Spleen (tissue), 11 donors: ENCODE measurements around the gene CHP2. TPM values are rescaled to one million over a fixed set of nuclear protein-coding genes. Genes with fewer than 3 reads are reported as not detected.

Experiments used
- DNase-seq: peaks from one replicate; pipeline ENCODE4 v3.0.0-alpha.2; 2020
- H3K27ac ChIP-seq, 8 donors: fragments of 200-600 bp; sonication (generic) in 7 of 8; 1 replicate in 4 of 8; 2 replicates in 4 of 8; pipeline versions ENCODE4 v1.5.0 to v1.8.0; 2016 to 2021; ENCODE audit warnings: inconsistent platforms in 4 of 8, mild to moderate bottlenecking in 4 of 8, moderate library complexity in 1 of 8
- H3K27me3 ChIP-seq, 7 donors: fragments of 200-600 bp; sonication (generic) in 6 of 7; replicated peaks in 1 of 7; 1 replicate in 4 of 7; 2 replicates in 3 of 7; pipeline versions ENCODE4 v1.5.0 to v1.8.0; 2016 to 2021; ENCODE audit warnings: inconsistent platforms in 3 of 7, mild to moderate bottlenecking in 1 of 7
- H3K36me3 ChIP-seq, 6 donors: fragments of 200-600 bp; sonication (generic) in 5 of 6; 1 replicate in 4 of 6; 2 replicates in 2 of 6; pipeline versions ENCODE4 v1.5.0 to v1.8.0; 2016 to 2021; ENCODE audit warnings: inconsistent platforms in 2 of 6
- H3K4me1 ChIP-seq, 6 donors: fragments of 200-600 bp; sonication (generic) in 5 of 6; 1 replicate in 3 of 6; 2 replicates in 3 of 6; pipeline versions ENCODE4 v1.5.0 to v1.8.0; 2016 to 2021; ENCODE audit warnings: inconsistent platforms in 3 of 6
- H3K4me3 ChIP-seq, 8 donors: fragments of 200-600 bp; sonication (generic) in 7 of 8; 1 replicate in 4 of 8; 2 replicates in 4 of 8; pipeline versions ENCODE4 v1.5.0 to v1.8.0; 2016 to 2021; ENCODE audit warnings: inconsistent platforms in 4 of 8, mild to moderate bottlenecking in 4 of 8, moderate library complexity in 2 of 8
- H3K9me3 ChIP-seq, 8 donors: fragments of 200-600 bp; sonication (generic) in 7 of 8; 1 replicate in 4 of 8; 2 replicates in 4 of 8; pipeline versions ENCODE4 v1.5.0 to v1.8.0; 2016 to 2021; ENCODE audit warnings: inconsistent platforms in 4 of 8
- POLR2A ChIP-seq, 3 donors: fragments of 450-650 bp; IDR thresholded peaks; one replicate each; pipeline ENCODE4 v1.5.1; 2017; ENCODE audit warnings: antibody characterized with exemption in 3 of 3, mild to moderate bottlenecking in 1 of 3
- POLR2AphosphoS5 ChIP-seq, 3 donors: sonication (generic); formaldehyde crosslinking; IDR thresholded peaks; one replicate each; pipeline ENCODE4 v1.5.1; 2017; ENCODE audit warnings: antibody characterized with exemption in 3 of 3
- WGBS, 5 donors: extraction: QIAGEN DNeasy Blood & Tissue Kit in 3 of 5; methylation state at CpG; one replicate each; pipeline versions ENCODE4 v1.1.5 to v1.1.7; 2013 to 2018; 5-methylcytosine and 5-hydroxymethylcytosine counted together
- intact Hi-C: fragments of 100-400 bp; cut with DNase I; formaldehyde crosslinking; loops from one replicate; pipeline ENCODE4 v1.15.0; 2023; ENCODE audit warnings: low total_unique reads
- polyA plus RNA-seq, 3 donors: library from polyadenylated mRNA; stranded (reverse); fragments of 200-250 nt; gene quantifications; one replicate each; pipeline ENCODE4 v1.2.1, GENCODE V29; 2013
- total RNA-seq, 7 donors: library from RNA; depleted of rRNA in 3 of 7; stranded (reverse); fragments of >200 nt in 3 of 7; fragmentation: NEBNext Ultra II Directional in 4 of 7; extraction: Animal tissue kit (Norgen Biotek cat#: 25700) in 4 of 7; gene quantifications; one replicate each; pipeline versions ENCODE4 v1.1.0 to v1.2.1, GENCODE V29; 2016 to 2021
- TF ChIP-seq, protein P1 (sequence below), 11 experiments: fragments of 200-600 bp in 7 of 11; fragments of 450-650 bp in 4 of 11; sonication (generic) in 4 of 11; IDR thresholded peaks in 8 of 11; conservative IDR thresholded peaks in 3 of 11; 1 replicate in 7 of 11; 2 replicates in 4 of 11; pipeline versions ENCODE4 v1.4.0 to v1.8.0; 2016 to 2021; ENCODE audit warnings: antibody characterized with exemption in 11 of 11, inconsistent platforms in 4 of 11, mild to moderate bottlenecking in 1 of 11
- donor health status: healthy with polysubstance abuse.
- donor health status: DM: no; HTN: no; CAD: no; lungs with moderate emphysema.
- donor health status: DM: no; HTN: no; CAD: no.
- donor health status: Bipolar disorder and iron deficiency.
- donor health status: healthy.
- donor health status: DM: no; HTN: no; CAD: no.
- donor health status: DM: yes; HTN: yes; CAD: no.

Gene CHP2
- total and polyA plus RNA-seq, 10 donors, result 0.06 TPM; not detected in 9

DNA sequence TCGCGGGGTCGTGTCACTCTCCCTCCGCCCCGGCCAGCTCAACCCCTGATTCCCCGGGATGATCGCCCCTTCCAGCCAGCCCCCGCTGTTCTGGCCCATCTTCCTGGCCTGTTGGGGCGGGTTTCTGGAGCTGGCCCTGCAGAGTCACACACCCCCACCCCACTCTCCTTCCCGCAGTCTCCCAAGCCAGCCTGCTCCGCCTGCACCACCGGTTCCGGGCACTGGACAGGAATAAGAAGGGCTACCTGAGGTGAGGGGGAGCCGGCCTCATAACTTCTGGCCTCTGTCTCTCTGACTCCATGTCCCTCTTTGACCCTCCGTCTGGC lies 621 bp downstream of the CHP2 start:
- DNase-seq, result no peak
- H3K36me3 ChIP-seq, result no peaks in the 10 kb centered on the region
- TF ChIP-seq POLR2A (IDR thresholded peaks at IDR 0.05) (no peak), POLR2AphosphoS5 (IDR thresholded peaks at IDR 0.05) (no peak)
- TF ChIP-seq, protein P1, sequence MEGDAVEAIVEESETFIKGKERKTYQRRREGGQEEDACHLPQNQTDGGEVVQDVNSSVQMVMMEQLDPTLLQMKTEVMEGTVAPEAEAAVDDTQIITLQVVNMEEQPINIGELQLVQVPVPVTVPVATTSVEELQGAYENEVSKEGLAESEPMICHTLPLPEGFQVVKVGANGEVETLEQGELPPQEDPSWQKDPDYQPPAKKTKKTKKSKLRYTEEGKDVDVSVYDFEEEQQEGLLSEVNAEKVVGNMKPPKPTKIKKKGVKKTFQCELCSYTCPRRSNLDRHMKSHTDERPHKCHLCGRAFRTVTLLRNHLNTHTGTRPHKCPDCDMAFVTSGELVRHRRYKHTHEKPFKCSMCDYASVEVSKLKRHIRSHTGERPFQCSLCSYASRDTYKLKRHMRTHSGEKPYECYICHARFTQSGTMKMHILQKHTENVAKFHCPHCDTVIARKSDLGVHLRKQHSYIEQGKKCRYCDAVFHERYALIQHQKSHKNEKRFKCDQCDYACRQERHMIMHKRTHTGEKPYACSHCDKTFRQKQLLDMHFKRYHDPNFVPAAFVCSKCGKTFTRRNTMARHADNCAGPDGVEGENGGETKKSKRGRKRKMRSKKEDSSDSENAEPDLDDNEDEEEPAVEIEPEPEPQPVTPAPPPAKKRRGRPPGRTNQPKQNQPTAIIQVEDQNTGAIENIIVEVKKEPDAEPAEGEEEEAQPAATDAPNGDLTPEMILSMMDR (IDR thresholded peaks at IDR 0.05 in 8 of 11, conservative IDR thresholded peaks at IDR 0.05 in 3 of 11), result no peak
- H3K4me3 ChIP-seq, result no peak overlapping the region
- H3K4me1 ChIP-seq, result peaks cover 7 to 15% (median 10%) of the 10 kb centered on the region in 6 donors
- intact Hi-C loops, result no loop called here
- peaks cover 4 to 84% (median 31%) of the 10 kb centered on the region in 7 donors for H3K27me3 ChIP-seq
- 26 to 44% (median 39%) methylated on average over 13 to 15 of the region's 15 CpGs for WGBS, 5 donors
- H3K9me3 ChIP-seq, result no peaks in the 10 kb centered on the region
- H3K27ac ChIP-seq, result no peak overlapping the region

DNA sequence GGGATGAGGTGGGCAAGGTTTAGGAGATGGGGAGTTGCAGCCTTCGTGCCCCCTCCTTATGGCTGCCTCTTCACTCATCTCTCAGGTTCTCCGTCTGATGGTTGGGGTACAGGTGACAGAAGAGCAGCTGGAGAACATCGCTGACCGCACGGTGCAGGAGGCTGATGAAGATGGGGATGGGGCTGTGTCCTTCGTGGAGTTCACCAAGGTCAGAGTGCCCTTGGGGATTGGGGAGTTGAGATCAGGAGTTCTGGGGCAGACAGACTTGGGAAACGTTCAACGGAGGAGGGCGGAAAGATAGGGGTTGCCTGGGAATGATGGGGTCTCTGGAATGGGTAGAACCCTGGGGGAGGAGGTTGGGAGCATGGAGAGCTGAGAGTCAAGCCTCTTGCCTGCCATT lies 2.3 kb downstream of the CHP2 start:
- DNase-seq, result no peak
- intact Hi-C loops, result no loop called here
- no peak for TF ChIP-seq POLR2A (IDR thresholded peaks at IDR 0.05)
- TF ChIP-seq, protein P1 (IDR thresholded peaks at IDR 0.05 in 8 of 11, conservative IDR thresholded peaks at IDR 0.05 in 3 of 11), result no peak
- TF ChIP-seq POLR2AphosphoS5 (IDR thresholded peaks at IDR 0.05), result no peak
- peaks cover 4 to 86% (median 31%) of the 10 kb centered on the region in 7 donors for H3K27me3 ChIP-seq
- no peaks in the 10 kb centered on the region for H3K36me3 ChIP-seq
- H3K9me3 ChIP-seq, result no peaks in the 10 kb centered on the region
- 74 to 90% (median 82%) methylated on average over 9 of the region's 9 CpGs for whole genome bisulfite sequencing, 5 donors
- peaks cover 7 to 15% (median 10%) of the 10 kb centered on the region in 6 donors for H3K4me1 ChIP-seq
- H3K4me3 ChIP-seq, result no peak overlapping the region
- H3K27ac ChIP-seq, result no peak overlapping the region

DNA sequence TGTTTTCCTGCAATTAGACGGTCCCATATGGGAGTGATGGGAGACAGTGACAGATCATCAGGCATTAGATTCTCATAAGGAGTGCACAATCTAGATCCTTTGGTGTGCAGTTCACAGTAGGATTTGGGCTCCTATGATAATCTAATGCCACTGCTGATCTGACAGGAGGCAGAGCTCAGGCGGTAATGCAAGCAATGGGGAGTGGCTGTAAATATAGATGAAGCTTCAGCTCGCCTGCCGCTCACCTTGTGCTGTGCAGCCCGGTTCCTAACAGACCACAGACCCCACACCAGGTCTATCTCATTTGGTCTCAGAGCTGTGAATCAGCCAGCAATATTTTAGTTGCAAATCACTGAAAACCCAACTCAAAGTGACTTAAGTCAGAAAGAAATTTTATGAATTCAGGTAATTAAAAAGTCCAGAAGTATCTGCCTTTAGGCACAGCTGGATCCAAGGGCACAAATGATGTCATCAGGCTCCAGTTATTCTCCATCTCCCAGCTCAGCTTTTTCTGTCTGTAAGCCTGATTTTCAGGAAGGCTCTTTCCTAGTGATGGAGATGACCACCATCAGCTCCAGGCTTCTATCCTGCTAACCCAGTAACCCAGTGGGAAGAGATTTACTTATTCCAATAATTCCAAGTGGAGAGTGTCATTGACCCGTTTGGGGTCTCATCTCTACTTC lies 3.3 kb downstream of the CHP2 start:
- Histone ChIP-seq H3K27ac (no peak overlapping the region), H3K9me3 (no peaks in the 10 kb centered on the region), H3K27me3 (peaks cover 4 to 80% (median 31%) of the 10 kb centered on the region in 7 donors), H3K4me1 (peaks cover 7 to 15% (median 10%) of the 10 kb centered on the region in 6 donors), H3K36me3 (no peaks in the 10 kb centered on the region), H3K4me3 (no peak overlapping the region)
- intact Hi-C loops, result no loop called here
- WGBS, 5 donors, result 76 to 96% (median 84%) methylated on average over 6 of the region's 6 CpGs
- DNase-seq, result no peak
- TF ChIP-seq POLR2A (IDR thresholded peaks at IDR 0.05), result no peak
- no peak for TF ChIP-seq POLR2AphosphoS5 (IDR thresholded peaks at IDR 0.05)

- no peak for DNase-seq
- Histone ChIP-seq H3K27me3 (peaks cover 0 to 13% (median 0%) of the 10 kb centered on the region in 7 donors), H3K9me3 (no peaks in the 10 kb centered on the region), H3K36me3 (no peaks in the 10 kb centered on the region), H3K27ac (no peak overlapping the region), H3K4me3 (no peak overlapping the region), H3K4me1 (no peaks in the 10 kb centered on the region)
- TF ChIP-seq POLR2AphosphoS5 (IDR thresholded peaks at IDR 0.05) (no peak), POLR2A (IDR thresholded peaks at IDR 0.05) (no peak)
- TF ChIP-seq, protein P1 (IDR thresholded peaks at IDR 0.05 in 8 of 11, conservative IDR thresholded peaks at IDR 0.05 in 3 of 11), result no peak
- intact Hi-C loops, result no loop called here
Observed at GRCh38 chr16:23765933-23766332, 11.1 kb downstream of the CHP2 start.
